ENCODE results near the gene PRKG1. TPM values are rescaled to one million over a fixed set of nuclear protein-coding genes. Genes with fewer than 3 reads are reported as not detected.

Gene PRKG1
- polyA plus RNA-seq, 3 donors, result 12.9 to 15.4 (median 13.7) TPM

- DNase-seq (ENCODE audit: low read depth in 3 of 3, low spot score in 2 of 3), result no peak
These were observed 405.4 kb downstream of the PRKG1 start for GRCh38 chr10:51479711-51480110.

GRCh38 chr10:51485668-51486067 lies 411.4 kb downstream of the PRKG1 start:
- DNase-seq (ENCODE audit: low read depth in 3 of 3, low spot score in 2 of 3), result no peak

GRCh38 chr10:51487576-51487975 lies 413.3 kb downstream of the PRKG1 start:
- DNase-seq (ENCODE audit: low read depth in 3 of 3, low spot score in 2 of 3), result no peak

- no peak for DNase-seq (ENCODE audit: low read depth in 3 of 3, low spot score in 2 of 3)
These were observed 414.6 kb downstream of the PRKG1 start for GRCh38 chr10:51488766-51489408.

GRCh38 chr10:51498424-51498823 lies 424.1 kb downstream of the PRKG1 start:
- DNase-seq (ENCODE audit: low read depth in 3 of 3, low spot score in 2 of 3), result no peak

- DNase-seq (ENCODE audit: low read depth in 3 of 3, low spot score in 2 of 3), result no peak
These were observed 427.1 kb downstream of the PRKG1 start for GRCh38 chr10:51501396-51501795.

GRCh38 chr10:51502124-51502523 lies 427.8 kb downstream of the PRKG1 start:
- no peak for DNase-seq (ENCODE audit: low read depth in 3 of 3, low spot score in 2 of 3)

GRCh38 chr10:51503378-51503777 lies 429.1 kb downstream of the PRKG1 start:
- no peak for DNase-seq (ENCODE audit: low read depth in 3 of 3, low spot score in 2 of 3)

- DNase-seq (ENCODE audit: low read depth in 3 of 3, low spot score in 2 of 3), result no peak
These were observed 433.2 kb downstream of the PRKG1 start for GRCh38 chr10:51507476-51507875.

GRCh38 chr10:51508156-51508555 lies 433.9 kb downstream of the PRKG1 start:
- DNase-seq (ENCODE audit: low read depth in 3 of 3, low spot score in 2 of 3), result no peak

GRCh38 chr10:51510231-51510630 lies 435.9 kb downstream of the PRKG1 start:
- no peak for DNase-seq (ENCODE audit: low read depth in 3 of 3, low spot score in 2 of 3)

- no peak for DNase-seq (ENCODE audit: low read depth in 3 of 3, low spot score in 2 of 3)
These were observed 447.3 kb downstream of the PRKG1 start for GRCh38 chr10:51521605-51522004.

- DNase-seq (ENCODE audit: low read depth in 3 of 3, low spot score in 2 of 3), result no peak
These were observed 448.6 kb downstream of the PRKG1 start for GRCh38 chr10:51522858-51523257.

GRCh38 chr10:51523440-51523839 lies 449.2 kb downstream of the PRKG1 start:
- DNase-seq (ENCODE audit: low read depth in 3 of 3, low spot score in 2 of 3), result no peak

GRCh38 chr10:51524041-51524440 lies 449.8 kb downstream of the PRKG1 start:
- DNase-seq (ENCODE audit: low read depth in 3 of 3, low spot score in 2 of 3), result no peak

GRCh38 chr10:51527522-51528219 lies 453.4 kb downstream of the PRKG1 start:
- peak in 1 of 3 donors; percentile 6 for DNase-seq (ENCODE audit: low read depth in 3 of 3, low spot score in 2 of 3)

GRCh38 chr10:51528527-51528926 lies 454.2 kb downstream of the PRKG1 start:
- no peak for DNase-seq (ENCODE audit: low read depth in 3 of 3, low spot score in 2 of 3)

- no peak for DNase-seq (ENCODE audit: low read depth in 3 of 3, low spot score in 2 of 3)
These were observed 456.3 kb downstream of the PRKG1 start for GRCh38 chr10:51530541-51530940.

GRCh38 chr10:51532044-51532443 lies 457.8 kb downstream of the PRKG1 start:
- DNase-seq (ENCODE audit: low read depth in 3 of 3, low spot score in 2 of 3), result no peak

GRCh38 chr10:51542853-51543252 lies 468.6 kb downstream of the PRKG1 start:
- DNase-seq (ENCODE audit: low read depth in 3 of 3, low spot score in 2 of 3), result no peak

- no peak for DNase-seq (ENCODE audit: low read depth in 3 of 3, low spot score in 2 of 3)
These were observed 470.6 kb downstream of the PRKG1 start for GRCh38 chr10:51544933-51545332.

- no peak for DNase-seq (ENCODE audit: low read depth in 3 of 3, low spot score in 2 of 3)
These were observed 473.7 kb downstream of the PRKG1 start for GRCh38 chr10:51547941-51548340.

Data from right renal cortex interstitium (tissue), 3 donors.